GM12864 (cell line): ENCODE results near the gene ACAD10.

Experiments
- DNase-seq: peaks from one replicate; pipeline ENCODE4 v3.0.0-alpha.2; 2011; ENCODE audit warnings: low read depth
- H3K4me3 ChIP-seq: 2 replicates; pipeline ENCODE4 v1.5.1; 2011; ENCODE audit warnings: mild to moderate bottlenecking, low read depth, low read length, control low read depth
- CTCF ChIP-seq: IDR thresholded peaks from 2 replicates; pipeline ENCODE4 v1.5.1; 2011; ENCODE audit warnings: low read depth, mild to moderate bottlenecking, moderate library complexity, low read length, control low read depth, inconsistent platforms; ENCODE audit errors: missing control alignments

Gene ACAD10

DNA sequence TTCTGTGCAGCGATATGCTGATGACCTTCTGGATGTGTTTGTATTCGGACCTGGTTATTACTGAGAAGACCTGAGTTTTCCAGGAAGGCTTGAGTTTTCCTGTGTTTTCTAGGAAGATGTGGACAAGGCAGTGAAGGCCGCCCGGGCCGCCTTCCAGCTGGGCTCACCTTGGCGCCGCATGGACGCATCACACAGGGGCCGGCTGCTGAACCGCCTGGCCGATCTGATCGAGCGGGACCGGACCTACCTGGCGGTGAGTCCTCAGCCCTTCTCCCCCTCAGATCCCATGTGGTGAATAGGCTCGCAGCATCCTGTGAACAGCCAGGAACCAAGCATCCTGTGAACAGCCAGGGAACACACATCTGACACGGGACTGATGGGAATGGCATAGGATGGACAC lies 97.2 kb downstream of the ACAD10 start:
- TF ChIP-seq CTCF = no peak
- no peak for DNase-seq
- no peak overlapping the region for H3K4me3 ChIP-seq

DNA sequence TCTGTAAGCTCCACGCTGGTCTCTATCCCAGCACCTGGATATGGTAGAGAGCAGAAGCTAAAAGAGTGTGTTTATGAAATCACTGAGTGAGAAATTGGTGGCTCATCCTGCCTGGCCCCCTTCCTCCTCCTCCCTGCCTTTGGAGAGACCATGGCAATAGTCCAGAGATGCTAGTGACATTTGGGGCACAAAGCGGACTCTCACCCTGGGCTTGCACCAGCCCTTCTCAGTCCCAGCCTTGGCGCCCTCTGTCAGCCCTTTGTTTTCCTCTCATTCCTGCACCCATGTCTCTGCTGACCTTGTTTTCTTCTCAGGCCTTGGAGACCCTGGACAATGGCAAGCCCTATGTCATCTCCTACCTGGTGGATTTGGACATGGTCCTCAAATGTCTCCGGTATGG lies 99.1 kb downstream of the ACAD10 start:
- H3K4me3 ChIP-seq = no peak overlapping the region
- DNase-seq = no peak
- TF ChIP-seq CTCF = no peak

- no peak for TF ChIP-seq CTCF
- no peak overlapping the region for H3K4me3 ChIP-seq
- DNase-seq = no peak
These were observed 99.8 kb downstream of the ACAD10 start for GRCh38 chr12:111785651-111786050.

DNA sequence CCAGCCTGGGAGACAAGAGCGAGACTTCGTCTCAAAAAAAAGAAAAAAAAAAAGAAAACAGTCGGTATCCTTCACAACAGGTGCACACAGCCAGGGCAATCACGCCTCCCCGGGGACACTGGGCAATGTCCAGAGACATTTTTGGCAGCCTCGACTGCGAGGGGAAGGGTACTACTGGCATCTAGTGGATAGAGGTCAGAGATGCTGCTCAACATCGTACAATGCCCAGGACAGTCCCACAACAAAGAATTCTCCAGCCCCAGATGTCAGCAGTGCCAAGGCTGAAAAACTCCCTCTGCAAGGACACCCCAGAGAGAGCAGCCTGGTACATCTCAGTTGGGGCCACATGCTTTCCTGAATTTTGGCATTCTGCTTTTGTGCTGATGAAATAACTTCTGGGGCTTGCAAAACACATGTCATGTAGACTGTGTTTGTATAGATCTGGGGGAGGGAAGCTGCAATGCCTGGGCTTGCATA lies 102.4 kb downstream of the ACAD10 start:
- peak; percentile 72 for TF ChIP-seq CTCF
- no peak for DNase-seq
- H3K4me3 ChIP-seq = no peak overlapping the region

DNA sequence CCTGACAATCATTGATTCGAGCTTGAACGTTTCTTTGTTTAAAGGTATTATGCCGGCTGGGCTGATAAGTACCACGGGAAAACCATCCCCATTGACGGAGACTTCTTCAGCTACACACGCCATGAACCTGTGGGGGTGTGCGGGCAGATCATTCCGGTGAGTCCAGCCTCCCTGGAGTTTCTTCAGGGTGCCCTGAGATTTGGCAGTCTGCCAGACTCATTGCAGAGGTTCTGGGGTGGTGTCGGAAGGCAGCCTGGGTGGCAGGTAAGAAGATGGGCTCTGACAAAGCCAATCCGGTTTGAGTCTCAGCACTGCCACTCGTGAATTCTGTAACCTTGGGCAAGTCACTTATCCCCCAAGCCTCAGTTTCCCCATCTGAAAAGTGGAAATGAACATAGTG lies 103.9 kb downstream of the ACAD10 start:
- no peak for DNase-seq
- TF ChIP-seq CTCF = no peak
- no peak overlapping the region for H3K4me3 ChIP-seq

DNA sequence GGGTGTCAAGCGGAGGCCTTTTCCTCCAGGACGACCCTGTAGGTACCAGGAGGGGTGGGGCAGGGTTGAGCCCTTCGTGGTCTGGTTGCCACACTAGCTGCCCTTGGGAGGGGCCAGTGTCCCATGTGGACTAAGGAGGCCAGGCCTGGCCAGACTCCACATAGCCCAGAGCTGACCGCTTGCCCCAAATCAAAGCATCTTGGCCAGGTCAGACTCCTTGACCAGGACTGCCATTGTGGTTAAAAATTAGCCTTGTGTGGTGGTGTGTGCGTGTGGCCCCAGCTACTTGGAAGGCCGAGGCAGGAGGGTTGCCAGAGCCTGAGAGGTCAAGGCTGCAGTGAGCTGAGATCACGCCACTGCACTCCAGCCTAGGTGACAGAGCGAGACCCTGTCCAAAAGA lies 105.7 kb downstream of the ACAD10 start:
- no peak for DNase-seq

More for the DNA sequence above, 105.7 kb downstream of the ACAD10 start:
- TF ChIP-seq CTCF = no peak
- H3K4me3 ChIP-seq = no peak overlapping the region
